Measurements from ENCODE around the gene ATRNL1. TPM values are rescaled to one million over a fixed set of nuclear protein-coding genes. Genes with fewer than 3 reads are reported as not detected.

ATRNL1 gene
- total and polyA plus RNA-seq, 12 donors, result 4.8 to 217 (median 92.4) TPM

- Histone ChIP-seq H3K27ac (no peak overlapping the region), H3K9me3 (replicated peaks in 1 of 3) (no peaks in the 10 kb centered on the region), H3K4me1 (replicated peaks in 1 of 2) (no peaks in the 10 kb centered on the region), H3K36me3 (replicated peaks in 1 of 2) (no peaks in the 10 kb centered on the region), H3K4me3 (no peak overlapping the region), H3K27me3 (no peaks in the 10 kb centered on the region)
- intact Hi-C loops (cut with DNase I), result no loop called here
- WGBS, 4 donors, result 87 to 97% (median 94%) methylated on average over 2 of the region's 2 CpGs
- no peak for TF ChIP-seq POLR2A (IDR thresholded peaks at IDR 0.05)
- TF ChIP-seq, protein P1, sequence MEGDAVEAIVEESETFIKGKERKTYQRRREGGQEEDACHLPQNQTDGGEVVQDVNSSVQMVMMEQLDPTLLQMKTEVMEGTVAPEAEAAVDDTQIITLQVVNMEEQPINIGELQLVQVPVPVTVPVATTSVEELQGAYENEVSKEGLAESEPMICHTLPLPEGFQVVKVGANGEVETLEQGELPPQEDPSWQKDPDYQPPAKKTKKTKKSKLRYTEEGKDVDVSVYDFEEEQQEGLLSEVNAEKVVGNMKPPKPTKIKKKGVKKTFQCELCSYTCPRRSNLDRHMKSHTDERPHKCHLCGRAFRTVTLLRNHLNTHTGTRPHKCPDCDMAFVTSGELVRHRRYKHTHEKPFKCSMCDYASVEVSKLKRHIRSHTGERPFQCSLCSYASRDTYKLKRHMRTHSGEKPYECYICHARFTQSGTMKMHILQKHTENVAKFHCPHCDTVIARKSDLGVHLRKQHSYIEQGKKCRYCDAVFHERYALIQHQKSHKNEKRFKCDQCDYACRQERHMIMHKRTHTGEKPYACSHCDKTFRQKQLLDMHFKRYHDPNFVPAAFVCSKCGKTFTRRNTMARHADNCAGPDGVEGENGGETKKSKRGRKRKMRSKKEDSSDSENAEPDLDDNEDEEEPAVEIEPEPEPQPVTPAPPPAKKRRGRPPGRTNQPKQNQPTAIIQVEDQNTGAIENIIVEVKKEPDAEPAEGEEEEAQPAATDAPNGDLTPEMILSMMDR (IDR thresholded peaks at IDR 0.05), result no peak
- DNase-seq, result no peak
Measured at GRCh38 chr10:115483294-115483693, 390.1 kb downstream of the ATRNL1 start.

DNA sequence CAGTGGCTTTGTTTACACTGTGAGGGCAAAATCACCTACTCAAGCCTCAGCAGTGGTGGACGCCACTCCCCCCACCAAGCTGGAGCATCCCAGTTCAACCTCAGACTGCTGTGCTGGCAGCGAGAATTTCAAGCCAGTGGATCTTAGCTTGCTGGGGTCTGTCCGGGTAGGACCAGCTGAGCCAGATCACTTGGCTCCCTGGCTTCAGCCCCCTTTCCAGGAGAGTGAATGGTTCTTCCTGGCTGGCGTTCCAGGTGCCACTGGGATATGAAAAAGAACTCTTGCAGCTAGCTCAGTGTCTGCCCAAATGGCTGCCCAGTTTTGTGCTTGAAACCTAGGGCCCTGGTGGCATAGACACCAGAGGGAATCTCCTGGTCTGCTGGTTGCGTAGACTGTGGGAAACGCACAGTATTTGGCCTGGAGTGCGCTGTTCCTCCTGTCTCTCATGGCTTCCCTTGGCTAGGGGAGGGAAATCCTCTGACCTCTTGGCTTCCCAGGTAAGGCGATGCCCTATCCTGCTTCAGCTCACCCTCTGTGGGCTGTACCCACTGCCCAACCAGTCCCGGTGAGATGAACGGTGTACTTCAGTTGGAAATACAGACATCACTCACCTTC lies 398.5 kb downstream of the ATRNL1 start:
- no peak for TF ChIP-seq POLR2A (IDR thresholded peaks at IDR 0.05)
- TF ChIP-seq, protein P1 (IDR thresholded peaks at IDR 0.05), result no peak
- no peak overlapping the region for H3K27ac ChIP-seq
- intact Hi-C loops (cut with DNase I), result no loop called here
- H3K9me3 ChIP-seq (replicated peaks in 1 of 3), result no peaks in the 10 kb centered on the region
- H3K36me3 ChIP-seq (replicated peaks in 1 of 2), result no peaks in the 10 kb centered on the region
- DNase-seq, result no peak
- no peak overlapping the region for H3K4me3 ChIP-seq
- H3K27me3 ChIP-seq, result no peaks in the 10 kb centered on the region
- WGBS, 4 donors, result 92 to 97% (median 96%) methylated on average over 5 to 10 of the region's 10 CpGs
- H3K4me1 ChIP-seq (replicated peaks in 1 of 2), result no peaks in the 10 kb centered on the region

- intact Hi-C loops (cut with DNase I), result no loop called here
- Histone ChIP-seq H3K9me3 (replicated peaks in 1 of 3) (no peaks in the 10 kb centered on the region), H3K27me3 (no peaks in the 10 kb centered on the region), H3K27ac (no peak overlapping the region), H3K4me1 (replicated peaks in 1 of 2) (no peaks in the 10 kb centered on the region), H3K36me3 (replicated peaks in 1 of 2) (no peaks in the 10 kb centered on the region), H3K4me3 (no peak overlapping the region)
- TF ChIP-seq POLR2A (IDR thresholded peaks at IDR 0.05), result no peak
- TF ChIP-seq, protein P1 (IDR thresholded peaks at IDR 0.05), result no peak
- DNase-seq, result no peak
Measured at GRCh38 chr10:115503546-115503945, 410.4 kb downstream of the ATRNL1 start.

GRCh38 chr10:115514895-115515294 lies 421.7 kb downstream of the ATRNL1 start:
- Histone ChIP-seq H3K4me1 (replicated peaks in 1 of 2) (no peaks in the 10 kb centered on the region), H3K4me3 (no peak overlapping the region), H3K27ac (no peak overlapping the region), H3K27me3 (no peaks in the 10 kb centered on the region), H3K9me3 (replicated peaks in 1 of 3) (no peaks in the 10 kb centered on the region), H3K36me3 (replicated peaks in 1 of 2) (no peaks in the 10 kb centered on the region)
- intact Hi-C loops (cut with DNase I), result no loop called here
- DNase-seq, result no peak
- 70 to 92% (median 88%) methylated on average over 2 of the region's 2 CpGs for WGBS, 4 donors
- TF ChIP-seq POLR2A (IDR thresholded peaks at IDR 0.05), result no peak
- TF ChIP-seq, protein P1 (IDR thresholded peaks at IDR 0.05), result no peak
